Keratinocyte (primary cell): Measurements from ENCODE around the gene NME7. TPM values are rescaled to one million over a fixed set of nuclear protein-coding genes. Genes with fewer than 3 reads are reported as not detected.

Experiments
- DNase-seq: peaks from one replicate; pipeline ENCODE4 v3.0.0-alpha.2; 2011; ENCODE audit warnings: low read depth, missing footprints, low spot score
- FAIRE-seq: peaks from 2 replicates; lab custom pipeline; 2011; peaks lifted over from hg19 to GRCh38; lab: Jason Lieb, UNC
- H2AFZ ChIP-seq: 2 replicates; pipeline ENCODE4 v1.6.0; 2012; ENCODE audit warnings: low read length, control low read depth, inconsistent platforms; ENCODE audit not compliant: control insufficient read depth
- H3K27ac ChIP-seq: 2 replicates; pipeline ENCODE4 v1.5.1; 2011; ENCODE audit warnings: low read length; ENCODE audit not compliant: control insufficient read depth, insufficient read depth
- H3K27me3 ChIP-seq: 3 replicates; pipeline ENCODE4 v1.6.0; 2011; ENCODE audit warnings: low read length; ENCODE audit not compliant: control insufficient read depth, insufficient read depth; ENCODE audit errors: extremely low read depth
- H3K36me3 ChIP-seq, 2 experiments: 2 replicates in 1 of 2; 3 replicates in 1 of 2; pipeline ENCODE4 v1.5.1; 2011; ENCODE audit warnings: low read length in 2 of 2, mild to moderate bottlenecking in 1 of 2; ENCODE audit not compliant: control insufficient read depth in 2 of 2, insufficient read depth in 2 of 2; ENCODE audit errors: extremely low read depth in 1 of 2
- H3K4me1 ChIP-seq: 3 replicates; pipeline ENCODE4 v1.5.1; 2011; ENCODE audit warnings: low read length; ENCODE audit not compliant: control insufficient read depth, insufficient read depth; ENCODE audit errors: extremely low read depth
- H3K4me2 ChIP-seq: 3 replicates; pipeline ENCODE4 v1.6.0; 2011; ENCODE audit warnings: low read depth, low read length; ENCODE audit not compliant: control insufficient read depth, insufficient read depth; ENCODE audit errors: extremely low read depth
- H3K4me3 ChIP-seq, 3 experiments: fragments of 200-600 bp in 1 of 3; sonication (generic) in 1 of 3; 2 replicates in 2 of 3; 3 replicates in 1 of 3; pipeline ENCODE4 v1.5.1; 2011 to 2016; ENCODE audit warnings: low read length in 3 of 3, mild to moderate bottlenecking in 3 of 3, control low read depth in 2 of 3, inconsistent platforms in 1 of 3, low read depth in 1 of 3, mixed read lengths in 1 of 3, mixed run types in 1 of 3, moderate library complexity in 1 of 3; ENCODE audit not compliant: control insufficient read depth in 2 of 3, insufficient read depth in 2 of 3; ENCODE audit errors: extremely low read depth in 1 of 3
- H3K79me2 ChIP-seq: 2 replicates; pipeline ENCODE4 v1.6.0; 2012; ENCODE audit warnings: low read length; ENCODE audit not compliant: control insufficient read depth, insufficient read depth
- H3K9ac ChIP-seq: 3 replicates; pipeline ENCODE4 v1.6.0; 2011; ENCODE audit warnings: low read length; ENCODE audit not compliant: control insufficient read depth, insufficient read depth; ENCODE audit errors: extremely low read depth
- H3K9me1 ChIP-seq: 3 replicates; pipeline ENCODE4 v1.6.0; 2011; ENCODE audit warnings: low read length; ENCODE audit not compliant: control insufficient read depth, insufficient read depth; ENCODE audit errors: extremely low read depth
- H3K9me3 ChIP-seq: 2 replicates; pipeline ENCODE4 v1.5.1; 2012; ENCODE audit warnings: low read depth, low read length; ENCODE audit not compliant: control insufficient read depth
- H4K20me1 ChIP-seq: 3 replicates; pipeline ENCODE4 v1.6.0; 2011; ENCODE audit warnings: low read length; ENCODE audit not compliant: control insufficient read depth, insufficient read depth; ENCODE audit errors: extremely low read depth
- CTCF ChIP-seq, 3 experiments: IDR thresholded peaks in 1 of 3; conservative IDR thresholded peaks in 1 of 3; optimal IDR thresholded peaks in 1 of 3; 2 replicates in 2 of 3; 3 replicates in 1 of 3; pipeline versions ENCODE3 to v1.5.1; 2011; ENCODE audit warnings: low read length in 3 of 3, mild to moderate bottlenecking in 3 of 3, moderate library complexity in 2 of 3, control low read depth in 1 of 3, inconsistent platforms in 1 of 3; ENCODE audit not compliant: insufficient read depth in 2 of 3; ENCODE audit errors: extremely low read depth in 1 of 3
- EZH2 ChIP-seq: IDR thresholded peaks from one replicate; pipeline ENCODE4 v1.6.1; 2012; ENCODE audit warnings: inconsistent platforms, mild to moderate bottlenecking, low read length, moderate library complexity
- dilution Hi-C: fragments of 300-500 bp; cut with MboI; formaldehyde crosslinking; loops from one replicate; pipeline ENCODE4 v1.7.0; 2020; ENCODE audit warnings: low sequenced_read_pairs; ENCODE audit not compliant: extremely low pct_ligation_motif_present
- polyA plus RNA-seq, 5 experiments: library from polyadenylated mRNA; depleted of rRNA in 3 of 5; stranded (reverse) in 3 of 5; stranded (forward) in 1 of 5; unstranded in 1 of 5; fragments of >200 nt; gene quantifications; 1 replicate in 1 of 5; 2 replicates in 3 of 5; 3 replicates in 1 of 5; pipeline versions ENCODE4 v1.2.1 to v1.2.3, GENCODE V29; 2011 to 2012; ENCODE audit warnings: missing spikeins in 2 of 5, low read depth in 1 of 5, low replicate concordance in 1 of 5

The NME7 gene
- polyA plus RNA-seq, 1 donor (not counting 4 experiments of a cell fraction or from before 2014, with no cell fraction given) = 52.9 TPM

GRCh38 chr1:169149555-169150286, 217.9 kb downstream of the NME7 start:
- Histone ChIP-seq H3K9me1 (no peaks in the 10 kb centered on the region), H3K9ac (no peak overlapping the region), H3K4me3 (no peak overlapping the region), H3K9me3 (no peaks in the 10 kb centered on the region), H4K20me1 (no peaks in the 10 kb centered on the region), H2AFZ (no peak overlapping the region), H3K27me3 (no peaks in the 10 kb centered on the region), H3K27ac (no peak overlapping the region), H3K79me2 (no peaks in the 10 kb centered on the region), H3K36me3 (no peaks in the 10 kb centered on the region), H3K4me2 (no peak overlapping the region), H3K4me1 (no peaks in the 10 kb centered on the region)
- dilution Hi-C loops = no loop called here
- TF ChIP-seq EZH2 = no peak
- TF ChIP-seq CTCF (optimal IDR thresholded peaks at IDR 0.05 in 1 of 3, IDR thresholded peaks at IDR 0.05 in 1 of 3, conservative IDR thresholded peaks at IDR 0.05 in 1 of 3; ENCODE audit: extremely low read depth in 1 of 3, insufficient read depth in 2 of 3, low read length in 3 of 3) = no peak
- no peak for FAIRE-seq
- DNase-seq = no peak

- H3K36me3 ChIP-seq = no peaks in the 10 kb centered on the region
- no peaks in the 10 kb centered on the region for H3K9me1 ChIP-seq
- no peak overlapping the region for H2AFZ ChIP-seq
- dilution Hi-C loops = no loop called here
- no peak for TF ChIP-seq EZH2
- no peak for TF ChIP-seq CTCF (optimal IDR thresholded peaks at IDR 0.05 in 1 of 3, IDR thresholded peaks at IDR 0.05 in 1 of 3, conservative IDR thresholded peaks at IDR 0.05 in 1 of 3; ENCODE audit: extremely low read depth in 1 of 3, insufficient read depth in 2 of 3, low read length in 3 of 3)
- no peaks in the 10 kb centered on the region for H4K20me1 ChIP-seq
- H3K79me2 ChIP-seq = no peaks in the 10 kb centered on the region
- no peak overlapping the region for H3K27ac ChIP-seq
- H3K4me2 ChIP-seq = no peak overlapping the region
- no peak overlapping the region for H3K9ac ChIP-seq
- no peaks in the 10 kb centered on the region for H3K9me3 ChIP-seq
- no peak for FAIRE-seq
- H3K4me3 ChIP-seq = no peak overlapping the region
- H3K4me1 ChIP-seq = no peaks in the 10 kb centered on the region
- no peak for DNase-seq
- H3K27me3 ChIP-seq = no peaks in the 10 kb centered on the region
These were observed 218.9 kb downstream of the NME7 start for GRCh38 chr1:169148472-169149252.
